SK-N-MC (cell line): ENCODE data around the gene STMND1.

Experiments
- EZH2 ChIP-seq: fragments of 200-600 bp; sonication (generic); IDR thresholded peaks from one replicate; pipeline ENCODE4 v1.6.1; 2017; ENCODE audit warnings: antibody characterized with exemption
- POLR2AphosphoS5 ChIP-seq: IDR thresholded peaks from 2 replicates; pipeline ENCODE4 v1.6.1; 2012; ENCODE audit warnings: mild to moderate bottlenecking, low read depth, low read length, borderline replicate concordance

GRCh38 chr6:17101422-17102257 lies at the start of gene STMND1:
- TF ChIP-seq EZH2 (no peak), POLR2AphosphoS5 (no peak)
